Naive thymus-derived CD4-positive, alpha-beta T cell (primary cell): Measurements from ENCODE around the gene PIP4K2B. TPM values are rescaled to one million over a fixed set of nuclear protein-coding genes. Genes with fewer than 3 reads are reported as not detected.

Source experiments
- ATAC-seq: fragments of 150-1000 bp; cut with Tn5 transposase; 2 replicates; pipeline ENCODE4 v1.10.0; 2021; ENCODE audit warnings: mild to moderate bottlenecking, moderate library complexity
- CTCF ChIA-PET: fragments of 350-600 bp; sonication (Branson Sonifier 250); formaldehyde crosslinking; loops from one replicate; lab custom pipeline; 2021; ENCODE audit warnings: antibody characterized with exemption; lab: Charles Lee
- POLR2A ChIA-PET: fragments of 350-600 bp; sonication (Branson Sonifier 250); formaldehyde crosslinking; loops from one replicate; lab custom pipeline; 2021; ENCODE audit warnings: antibody characterized with exemption, inconsistent platforms; lab: Charles Lee
- DNase-seq, 9 donors: peaks; one replicate each; pipeline versions ENCODE4 v3.0.0 to v3.0.0-alpha.2; 2020 to 2022; ENCODE audit warnings: mixed read lengths in 1 of 9
- H3K27ac ChIP-seq: one replicate; pipeline ENCODE4 v1.7.0; 2013; ENCODE audit warnings: mild to moderate bottlenecking, low read depth, low read length, moderate library complexity
- H3K27me3 ChIP-seq, 2 donors: one replicate each; pipeline ENCODE4 v1.7.0; 2013; ENCODE audit warnings: low read length in 2 of 2, mild to moderate bottlenecking in 2 of 2, moderate library complexity in 2 of 2; ENCODE audit not compliant: control insufficient read depth in 2 of 2, insufficient read depth in 2 of 2
- H3K36me3 ChIP-seq, 3 experiments: 1 replicate in 2 of 3; 2 replicates in 1 of 3; pipeline ENCODE4 v1.7.0; 2013; ENCODE audit warnings: low read length in 3 of 3, mild to moderate bottlenecking in 3 of 3, moderate library complexity in 1 of 3; ENCODE audit not compliant: insufficient read depth in 3 of 3, control insufficient read depth in 2 of 3
- H3K4me1 ChIP-seq, 2 donors: one replicate each; pipeline ENCODE4 v1.7.0; 2013; ENCODE audit warnings: low read length in 2 of 2, mild to moderate bottlenecking in 2 of 2, moderate library complexity in 1 of 2; ENCODE audit not compliant: control insufficient read depth in 2 of 2, insufficient read depth in 2 of 2
- H3K4me3 ChIP-seq: 2 replicates; pipeline ENCODE4 v1.7.0; 2013; ENCODE audit warnings: mild to moderate bottlenecking, low read length
- H3K9me3 ChIP-seq, 3 experiments: 1 replicate in 2 of 3; 2 replicates in 1 of 3; pipeline ENCODE4 v1.7.0; 2013; ENCODE audit warnings: low read length in 3 of 3; ENCODE audit not compliant: control insufficient read depth in 2 of 3
- H3K27ac Mint-ChIP-seq, 9 donors: one replicate each; pipeline ENCODE4 v1.8.0; 2020 to 2022; ENCODE audit warnings: mixed read lengths in 9 of 9, mild to moderate bottlenecking in 8 of 9, moderate library complexity in 5 of 9, inconsistent platforms in 2 of 9
- H3K27me3 Mint-ChIP-seq, 5 donors: one replicate each; pipeline ENCODE4 v1.8.0; 2021 to 2022; ENCODE audit warnings: mixed read lengths in 5 of 5, mild to moderate bottlenecking in 1 of 5
- H3K36me3 Mint-ChIP-seq, 5 donors: one replicate each; pipeline ENCODE4 v1.8.0; 2020 to 2022; ENCODE audit warnings: mixed read lengths in 5 of 5, mild to moderate bottlenecking in 3 of 5, inconsistent platforms in 1 of 5
- H3K4me1 Mint-ChIP-seq, 7 donors: one replicate each; pipeline ENCODE4 v1.8.0; 2020 to 2022; ENCODE audit warnings: mixed read lengths in 7 of 7, mild to moderate bottlenecking in 3 of 7, inconsistent platforms in 1 of 7
- H3K4me3 Mint-ChIP-seq, 10 donors: one replicate each; pipeline ENCODE4 v1.8.0; 2020 to 2022; ENCODE audit warnings: mild to moderate bottlenecking in 10 of 10, mixed read lengths in 10 of 10, moderate library complexity in 6 of 10, inconsistent platforms in 2 of 10
- H3K9me3 Mint-ChIP-seq, 11 donors: one replicate each; pipeline ENCODE4 v1.8.0; 2020 to 2022; ENCODE audit warnings: mixed read lengths in 11 of 11, mild to moderate bottlenecking in 4 of 11, inconsistent platforms in 1 of 11, moderate library complexity in 1 of 11
- intact Hi-C, 2 donors: fragments of 100-400 bp; cut with micrococcal nuclease; formaldehyde crosslinking; loops; one replicate each; pipeline ENCODE4 v1.15.1; 2023
- polyA plus RNA-seq, 2 donors: library from polyadenylated mRNA; unstranded; fragments of 300-500 nt; fragmentation: Illumina TruSeq; gene quantifications; one replicate each; pipeline ENCODE4 v1.2.3, GENCODE V29; 2021
- total RNA-seq, 6 experiments: library from RNA in 5 of 6; stranded (reverse) in 5 of 6; gene quantifications; 1 replicate in 5 of 6; 2 replicates in 1 of 6; pipeline ENCODE4 v1.2.3 and lab custom pipeline; 2021 to 2026

PIP4K2B gene
- total and polyA plus RNA-seq, 7 experiments from 2014 or later, result 17.5 to 67.9 (median 39.5) TPM

GRCh38 chr17:38745545-38745944 is 53.8 kb downstream of the PIP4K2B start:
- H3K4me1 Mint-ChIP-seq, result peaks cover 5 to 35% (median 23%) of the 10 kb centered on the region in 7 donors
- no peaks in the 10 kb centered on the region for H3K9me3 ChIP-seq
- DNase-seq (no peak), ATAC-seq (no peak)
- peaks cover 23 to 37% (median 26%) of the 10 kb centered on the region in 5 donors for H3K27me3 Mint-ChIP-seq
- no peaks in the 10 kb centered on the region for H3K9me3 Mint-ChIP-seq
- H3K4me3 Mint-ChIP-seq, result peak overlapping the region in 2 of 10 donors; percentile 51 to 98
- intact Hi-C loops, result no loop called here
- no peak overlapping the region for H3K27ac Mint-ChIP-seq
- H3K27ac ChIP-seq, result no peak overlapping the region
- H3K36me3 ChIP-seq, result no peaks in the 10 kb centered on the region
- ChIA-PET POLR2A (interaction anchor here (0.8 kb wide), 1 partner anchor 18 kb away, joined by 3 read pairs; no protein-coding TSS in a partner anchor), CTCF (no interaction called here)
- peaks cover 22 to 34% of the 10 kb centered on the region in 2 donors for H3K4me1 ChIP-seq
- H3K27me3 ChIP-seq, result peaks cover 9 to 14% of the 10 kb centered on the region in 2 donors
- H3K4me3 ChIP-seq, result no peak overlapping the region
- H3K36me3 Mint-ChIP-seq, result peaks cover 0 to 3% (median 0%) of the 10 kb centered on the region in 5 donors

DNA sequence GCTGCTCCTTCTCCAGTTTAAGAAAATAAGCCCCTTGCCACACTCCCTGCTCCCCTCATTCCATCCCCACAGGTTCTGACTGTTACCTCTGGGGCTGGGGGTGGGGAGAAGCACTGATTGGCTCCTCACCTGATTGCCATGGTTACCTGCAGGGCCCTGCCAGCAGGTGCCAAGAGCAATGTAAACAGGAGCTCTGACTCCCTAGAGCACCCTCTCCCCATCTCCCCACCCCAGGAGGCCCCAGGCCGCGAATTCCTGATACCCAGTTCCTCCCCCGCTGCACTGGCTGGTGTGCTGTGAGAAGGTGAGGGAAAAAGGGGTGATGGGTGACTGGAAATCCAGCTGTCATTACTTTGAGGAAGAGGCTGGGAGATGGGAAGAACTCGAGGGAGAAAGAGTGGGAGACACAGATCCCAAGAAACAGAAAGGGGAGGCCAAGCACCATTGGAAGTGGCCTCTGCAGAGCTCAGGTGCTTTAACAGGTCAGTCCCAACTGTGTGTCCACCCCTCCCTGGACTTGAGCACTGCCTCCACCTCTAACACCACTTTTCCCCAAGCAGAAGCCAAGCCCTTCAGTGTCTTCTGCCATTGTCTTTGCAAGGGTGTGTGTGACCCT is 55.7 kb downstream of the PIP4K2B start:
- no peak overlapping the region for H3K27ac ChIP-seq
- H3K36me3 ChIP-seq, result no peaks in the 10 kb centered on the region
- Mint-ChIP-seq H3K9me3 (no peaks in the 10 kb centered on the region), H3K27me3 (peaks cover 12 to 38% (median 17%) of the 10 kb centered on the region in 5 donors), H3K4me3 (no peak overlapping the region), H3K36me3 (peaks cover 0 to 3% (median 0%) of the 10 kb centered on the region in 5 donors), H3K27ac (peak overlapping the region in 1 of 9 donors; percentile 21), H3K4me1 (peaks cover 0 to 24% (median 12%) of the 10 kb centered on the region in 7 donors)
- DNase-seq (no peak), ATAC-seq (no peak)
- peaks cover 0 to 10% of the 10 kb centered on the region in 2 donors for H3K27me3 ChIP-seq
- peaks cover 4 to 16% of the 10 kb centered on the region in 2 donors for H3K4me1 ChIP-seq
- ChIA-PET CTCF (interaction anchor here (0.7 to 1.2 kb wide), 3 partner anchors 9 to 89 kb away, joined by 3 read pairs; no protein-coding TSS in a partner anchor), POLR2A (interaction anchor here (0.8 to 1.4 kb wide), 2 partner anchors 38 to 62 kb away, joined by 3 to 4 read pairs; no protein-coding TSS in a partner anchor)
- intact Hi-C loops, result no loop called here
- H3K9me3 ChIP-seq, result no peaks in the 10 kb centered on the region
- H3K4me3 ChIP-seq, result no peak overlapping the region

DNA sequence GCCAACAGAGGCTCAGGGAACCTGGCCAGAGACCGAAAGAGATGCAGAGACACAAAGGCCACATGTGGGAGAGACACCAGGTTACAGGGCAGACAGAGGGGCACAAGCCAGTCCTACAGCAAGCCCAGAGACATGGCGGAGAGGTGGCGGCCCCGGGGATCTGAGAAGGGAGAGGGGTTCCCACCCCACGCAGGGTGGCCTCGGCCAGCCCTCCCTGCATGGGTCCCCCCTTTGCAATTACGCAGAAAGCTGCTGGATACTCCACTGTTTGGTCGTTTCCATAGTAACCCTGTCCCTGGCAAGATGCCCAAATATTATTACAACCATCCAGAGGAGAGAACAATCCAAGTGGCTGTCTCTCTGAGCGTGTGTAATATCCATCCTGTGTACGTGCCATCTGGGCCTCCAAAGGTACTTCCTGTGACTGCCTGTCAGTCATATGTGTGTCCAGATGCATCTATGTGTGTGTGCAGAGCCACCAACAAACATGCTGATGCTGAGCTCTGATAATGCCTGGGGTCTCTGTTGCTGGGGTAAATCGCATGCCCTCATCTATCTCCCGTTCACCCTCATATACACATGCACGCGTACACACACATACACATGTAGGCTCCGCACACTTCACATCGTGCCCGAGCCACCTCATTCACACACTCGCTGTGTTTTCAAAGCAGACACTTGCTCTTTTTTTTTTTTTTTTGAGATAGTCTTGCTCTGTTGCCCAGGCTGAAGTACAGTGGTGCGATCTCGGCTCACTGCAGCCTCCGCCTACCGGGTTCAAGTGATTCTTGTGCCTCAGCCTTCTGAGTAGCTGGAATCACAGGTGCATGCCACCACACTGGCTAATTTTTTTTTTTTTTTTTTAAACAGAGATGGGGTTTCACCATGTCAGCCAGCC is 56.7 kb downstream of the PIP4K2B start:
- no peaks in the 10 kb centered on the region for H3K9me3 Mint-ChIP-seq
- H3K4me3 Mint-ChIP-seq, result peak overlapping the region in 1 of 10 donors; percentile 7
- no peaks in the 10 kb centered on the region for H3K9me3 ChIP-seq
- no peaks in the 10 kb centered on the region for H3K36me3 ChIP-seq
- no peak for ATAC-seq
- peaks cover 0 to 3% (median 0%) of the 10 kb centered on the region in 5 donors for H3K36me3 Mint-ChIP-seq
- H3K4me1 Mint-ChIP-seq, result peaks cover 0 to 27% (median 12%) of the 10 kb centered on the region in 7 donors
- ChIA-PET POLR2A (no interaction called here), CTCF (interaction anchor here (0.7 kb wide), 2 partner anchors 8 to 88 kb away, joined by 3 read pairs; no protein-coding TSS in a partner anchor)
- peaks cover 12 to 35% (median 17%) of the 10 kb centered on the region in 5 donors for H3K27me3 Mint-ChIP-seq
- peaks cover 0 to 11% of the 10 kb centered on the region in 2 donors for H3K4me1 ChIP-seq
- no peak overlapping the region for H3K4me3 ChIP-seq
- peak overlapping the region in 2 of 9 donors; percentile 5 to 73 for H3K27ac Mint-ChIP-seq
- DNase-seq, result no peak
- intact Hi-C loops, result no loop called here
- peaks cover 0 to 10% of the 10 kb centered on the region in 2 donors for H3K27me3 ChIP-seq
- no peak overlapping the region for H3K27ac ChIP-seq

- peaks cover 0 to 9% of the 10 kb centered on the region in 2 donors for H3K27me3 ChIP-seq
- no peak for ATAC-seq
These were observed 57.4 kb downstream of the PIP4K2B start for GRCh38 chr17:38741921-38742410.

GRCh38 chr17:38741461-38741860 is 57.9 kb downstream of the PIP4K2B start:
- H3K9me3 Mint-ChIP-seq, result no peaks in the 10 kb centered on the region
- peaks cover 0 to 3% (median 0%) of the 10 kb centered on the region in 5 donors for H3K36me3 Mint-ChIP-seq
- H3K4me3 Mint-ChIP-seq, result no peak overlapping the region
- Histone ChIP-seq H3K36me3 (no peaks in the 10 kb centered on the region), H3K4me1 (no peaks in the 10 kb centered on the region), H3K4me3 (no peak overlapping the region), H3K9me3 (no peaks in the 10 kb centered on the region), H3K27ac (no peak overlapping the region), H3K27me3 (peaks cover 0 to 4% of the 10 kb centered on the region in 2 donors)
- POLR2A ChIA-PET, result no interaction called here
- intact Hi-C loops, result no loop called here
- H3K4me1 Mint-ChIP-seq, result peaks cover 0 to 23% (median 7%) of the 10 kb centered on the region in 7 donors
- CTCF ChIA-PET, result no interaction called here
- DNase-seq, result no peak
- no peak overlapping the region for H3K27ac Mint-ChIP-seq
- peaks cover 8 to 29% (median 12%) of the 10 kb centered on the region in 5 donors for H3K27me3 Mint-ChIP-seq
- no peak for ATAC-seq

More at GRCh38 chr17:38741921-38742410, 57.4 kb downstream of the PIP4K2B start:
- Mint-ChIP-seq H3K9me3 (no peaks in the 10 kb centered on the region), H3K27me3 (peaks cover 12 to 34% (median 17%) of the 10 kb centered on the region in 5 donors), H3K4me3 (no peak overlapping the region), H3K4me1 (peaks cover 0 to 27% (median 11%) of the 10 kb centered on the region in 7 donors), H3K27ac (peak overlapping the region in 1 of 9 donors; percentile 73), H3K36me3 (peaks cover 0 to 3% (median 0%) of the 10 kb centered on the region in 5 donors)
- intact Hi-C loops, result no loop called here
- H3K9me3 ChIP-seq, result no peaks in the 10 kb centered on the region
- H3K4me3 ChIP-seq, result no peak overlapping the region
- DNase-seq, result no peak
- CTCF ChIA-PET, result no interaction called here
- peaks cover 0 to 4% of the 10 kb centered on the region in 2 donors for H3K4me1 ChIP-seq
- H3K27ac ChIP-seq, result no peak overlapping the region
- H3K36me3 ChIP-seq, result no peaks in the 10 kb centered on the region
- POLR2A ChIA-PET, result no interaction called here

- ChIA-PET CTCF (no interaction called here), POLR2A (no interaction called here)
- Histone ChIP-seq H3K9me3 (no peaks in the 10 kb centered on the region), H3K27ac (no peak overlapping the region), H3K27me3 (no peaks in the 10 kb centered on the region), H3K4me1 (no peaks in the 10 kb centered on the region), H3K4me3 (no peak overlapping the region), H3K36me3 (no peaks in the 10 kb centered on the region)
- no peak for DNase-seq
- no peaks in the 10 kb centered on the region for H3K9me3 Mint-ChIP-seq
- peaks cover 0 to 16% (median under 1%) of the 10 kb centered on the region in 7 donors for H3K4me1 Mint-ChIP-seq
- H3K27me3 Mint-ChIP-seq, result peaks cover 1 to 23% (median 6%) of the 10 kb centered on the region in 5 donors
- intact Hi-C loops, result no loop called here
- no peak overlapping the region for H3K27ac Mint-ChIP-seq
- ATAC-seq, result no peak
- no peak overlapping the region for H3K4me3 Mint-ChIP-seq
- no peaks in the 10 kb centered on the region for H3K36me3 Mint-ChIP-seq
These were observed 58.5 kb downstream of the PIP4K2B start for GRCh38 chr17:38740806-38741205.
